ENCODE data around the gene EHBP1.
"Not testable (repeated sequence)": the region's sequence is repeated elsewhere in the genome, so short reads cannot be mapped to it uniquely, and the experiment has no call there.

The EHBP1 gene

DNA sequence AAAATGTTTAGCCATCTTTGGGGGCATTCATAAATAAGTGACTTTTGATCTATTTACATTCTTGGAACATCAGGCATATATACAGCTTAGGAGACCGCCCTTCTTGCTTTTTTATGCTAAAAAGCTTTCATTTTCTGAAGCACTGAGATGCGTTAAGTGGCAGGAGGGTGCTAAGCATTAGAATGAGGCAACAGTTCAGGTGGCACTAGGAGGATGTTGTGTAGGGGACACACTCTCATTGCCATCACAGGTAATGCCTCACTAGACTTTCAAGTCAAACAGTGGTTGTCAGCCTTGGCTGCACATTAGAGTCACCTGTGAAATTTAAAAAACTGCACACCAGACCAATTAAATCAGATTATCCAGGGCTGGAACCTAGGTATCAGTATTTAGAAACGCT, 39.1 kb downstream of the EHBP1 start:
- no peaks in the 10 kb centered on the region for H3K36me3 ChIP-seq (ENCODE audit: insufficient read depth, insufficient read length, low read length)
- no peak for TF ChIP-seq SUZ12 (IDR thresholded peaks at IDR 0.05; ENCODE audit: extremely low read depth, insufficient read depth, insufficient read length)
- no peak for TF ChIP-seq ZNF274 (IDR thresholded peaks at IDR 0.05; ENCODE audit: low read depth, low read length)
- no peak for TF ChIP-seq YY1 (IDR thresholded peaks at IDR 0.05; ENCODE audit: insufficient read depth, insufficient read length)
- H3K4me1 ChIP-seq (ENCODE audit: insufficient read depth, insufficient read length), result no peaks in the 10 kb centered on the region
- DNase-seq (ENCODE audit: low read depth, low spot score), result no peak
- no peak overlapping the region for H3K9ac ChIP-seq (ENCODE audit: insufficient read length, low read depth)
- H3K9me3 ChIP-seq (ENCODE audit: insufficient read depth, low read length), result no peaks in the 10 kb centered on the region
- no peaks in the 10 kb centered on the region for H3K27me3 ChIP-seq (ENCODE audit: insufficient read depth, insufficient read length)
- no peak overlapping the region for H3K4me3 ChIP-seq (ENCODE audit: insufficient read length, low read depth)

DNA sequence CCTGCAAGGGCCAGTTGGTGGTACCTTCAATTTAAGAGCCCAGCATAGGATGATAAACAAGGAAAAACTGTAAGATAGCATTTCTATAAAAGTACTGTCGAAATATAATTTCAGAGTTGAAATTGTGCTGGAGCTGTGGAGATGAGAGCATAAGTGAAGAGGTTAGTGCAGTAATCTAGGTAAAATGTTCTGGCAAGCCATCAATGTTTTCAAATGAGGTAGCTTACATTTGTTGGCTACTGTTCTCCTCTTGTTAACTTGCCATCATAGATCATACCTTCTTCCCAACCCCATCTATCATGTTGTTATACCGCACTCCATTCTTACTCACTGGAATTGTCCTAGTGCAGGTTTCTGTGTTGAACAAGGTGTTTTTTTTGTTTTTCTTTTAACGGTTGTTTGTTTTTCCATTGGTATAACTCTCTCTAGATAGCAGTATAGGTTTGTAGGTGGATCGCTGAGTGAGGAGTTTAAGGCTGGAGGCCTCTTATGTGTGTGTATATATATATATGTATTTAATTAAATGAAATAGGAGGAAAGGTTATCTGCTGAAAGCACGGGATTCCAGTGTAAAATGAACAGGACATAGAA, 40.5 kb downstream of the EHBP1 start:
- Histone ChIP-seq H3K9ac (ENCODE audit: insufficient read length, low read depth) (no peak overlapping the region), H3K4me1 (ENCODE audit: insufficient read depth, insufficient read length) (no peaks in the 10 kb centered on the region), H3K9me3 (ENCODE audit: insufficient read depth, low read length) (no peaks in the 10 kb centered on the region), H3K27me3 (ENCODE audit: insufficient read depth, insufficient read length) (no peaks in the 10 kb centered on the region), H3K4me3 (ENCODE audit: insufficient read length, low read depth) (no peak overlapping the region), H3K36me3 (ENCODE audit: insufficient read depth, insufficient read length, low read length) (no peaks in the 10 kb centered on the region)
- DNase-seq (ENCODE audit: low read depth, low spot score), result no peak
- TF ChIP-seq ZNF274 (IDR thresholded peaks at IDR 0.05; ENCODE audit: low read depth, low read length) (no peak), YY1 (IDR thresholded peaks at IDR 0.05; ENCODE audit: insufficient read depth, insufficient read length) (no peak), SUZ12 (IDR thresholded peaks at IDR 0.05; ENCODE audit: extremely low read depth, insufficient read depth, insufficient read length) (no peak)

DNA sequence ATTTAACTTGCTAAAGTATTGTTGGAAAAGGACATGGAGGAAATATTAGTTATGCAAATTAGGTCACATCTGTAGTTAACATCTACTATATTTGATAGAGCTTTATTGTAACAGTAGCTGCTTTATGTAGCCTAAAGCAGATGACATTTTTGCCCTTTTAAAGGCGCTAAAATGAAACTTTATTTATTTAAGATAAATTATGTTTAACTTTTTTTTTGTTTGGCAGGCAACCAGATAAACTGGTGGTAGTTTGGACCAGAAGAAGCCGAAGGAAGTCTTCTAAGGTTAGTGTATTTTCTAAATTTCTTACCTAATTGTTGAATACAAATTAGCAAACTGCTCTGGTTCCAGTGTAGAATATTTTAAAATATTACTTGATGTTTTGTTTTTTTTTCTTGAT, 41.7 kb downstream of the EHBP1 start:
- Histone ChIP-seq H3K9me3 (ENCODE audit: insufficient read depth, low read length) (no peaks in the 10 kb centered on the region), H3K36me3 (ENCODE audit: insufficient read depth, insufficient read length, low read length) (no peaks in the 10 kb centered on the region), H3K9ac (ENCODE audit: insufficient read length, low read depth) (no peak overlapping the region), H3K4me3 (ENCODE audit: insufficient read length, low read depth) (no peak overlapping the region), H3K27me3 (ENCODE audit: insufficient read depth, insufficient read length) (no peaks in the 10 kb centered on the region), H3K4me1 (ENCODE audit: insufficient read depth, insufficient read length) (no peaks in the 10 kb centered on the region)
- TF ChIP-seq YY1 (IDR thresholded peaks at IDR 0.05; ENCODE audit: insufficient read depth, insufficient read length), result no peak
- no peak for TF ChIP-seq ZNF274 (IDR thresholded peaks at IDR 0.05; ENCODE audit: low read depth, low read length)
- no peak for TF ChIP-seq SUZ12 (IDR thresholded peaks at IDR 0.05; ENCODE audit: extremely low read depth, insufficient read depth, insufficient read length)
- no peak for DNase-seq (ENCODE audit: low read depth, low spot score)

DNA sequence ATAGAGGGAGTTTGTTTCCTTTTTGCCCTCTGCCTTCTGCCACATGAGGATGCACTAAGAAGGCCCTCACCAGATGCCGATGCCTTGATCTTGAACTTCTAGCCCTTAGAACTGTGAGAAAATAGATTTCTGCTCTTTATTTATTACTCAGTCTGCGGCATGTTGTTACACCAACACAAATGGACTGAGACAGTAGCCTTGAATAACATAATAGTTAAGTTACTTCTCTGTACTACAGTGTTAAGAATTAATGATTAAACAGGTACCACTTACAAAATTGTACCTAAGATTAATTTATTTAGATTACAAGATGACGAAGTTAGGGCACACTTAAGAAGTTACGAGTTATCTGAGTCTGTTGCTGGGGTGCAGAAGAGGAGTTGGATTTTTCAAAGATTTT, 42.4 kb downstream of the EHBP1 start:
- H3K4me1 ChIP-seq (ENCODE audit: insufficient read depth, insufficient read length), result no peaks in the 10 kb centered on the region
- H3K9ac ChIP-seq (ENCODE audit: insufficient read length, low read depth), result no peak overlapping the region
- H3K27me3 ChIP-seq (ENCODE audit: insufficient read depth, insufficient read length), result no peaks in the 10 kb centered on the region
- no peaks in the 10 kb centered on the region for H3K36me3 ChIP-seq (ENCODE audit: insufficient read depth, insufficient read length, low read length)
- TF ChIP-seq YY1 (IDR thresholded peaks at IDR 0.05; ENCODE audit: insufficient read depth, insufficient read length) (no peak), SUZ12 (IDR thresholded peaks at IDR 0.05; ENCODE audit: extremely low read depth, insufficient read depth, insufficient read length) (no peak)
- H3K4me3 ChIP-seq (ENCODE audit: insufficient read length, low read depth), result no peak overlapping the region
- H3K9me3 ChIP-seq (ENCODE audit: insufficient read depth, low read length), result no peaks in the 10 kb centered on the region
- no peak for DNase-seq (ENCODE audit: low read depth, low spot score)

DNA sequence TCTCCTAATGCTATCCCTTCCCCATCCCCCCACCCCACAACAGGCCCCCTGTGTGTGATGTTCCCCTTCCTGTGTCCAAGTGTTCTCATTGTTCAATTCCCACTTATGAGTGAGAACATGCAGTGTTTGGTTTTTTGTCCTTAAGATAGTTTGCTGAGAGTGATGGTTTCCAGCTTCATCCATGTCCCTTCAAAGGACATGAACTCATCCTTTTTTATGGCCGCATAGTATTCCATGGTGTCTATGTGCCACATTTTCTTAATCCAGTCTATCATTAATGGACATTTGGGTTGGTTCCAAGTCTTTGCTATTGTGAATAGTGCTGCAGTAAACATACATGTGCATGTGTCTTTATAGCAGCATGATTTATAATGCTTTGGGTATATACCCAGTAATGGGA, 43.6 kb downstream of the EHBP1 start:
- not testable (repeated sequence) for DNase-seq (ENCODE audit: low read depth, low spot score); H3K4me1 ChIP-seq (ENCODE audit: insufficient read depth, insufficient read length); H3K9me3 ChIP-seq (ENCODE audit: insufficient read depth, low read length); H3K36me3 ChIP-seq (ENCODE audit: insufficient read depth, insufficient read length, low read length); H3K27me3 ChIP-seq (ENCODE audit: insufficient read depth, insufficient read length); H3K4me3 ChIP-seq (ENCODE audit: insufficient read length, low read depth); H3K9ac ChIP-seq (ENCODE audit: insufficient read length, low read depth)

DNA sequence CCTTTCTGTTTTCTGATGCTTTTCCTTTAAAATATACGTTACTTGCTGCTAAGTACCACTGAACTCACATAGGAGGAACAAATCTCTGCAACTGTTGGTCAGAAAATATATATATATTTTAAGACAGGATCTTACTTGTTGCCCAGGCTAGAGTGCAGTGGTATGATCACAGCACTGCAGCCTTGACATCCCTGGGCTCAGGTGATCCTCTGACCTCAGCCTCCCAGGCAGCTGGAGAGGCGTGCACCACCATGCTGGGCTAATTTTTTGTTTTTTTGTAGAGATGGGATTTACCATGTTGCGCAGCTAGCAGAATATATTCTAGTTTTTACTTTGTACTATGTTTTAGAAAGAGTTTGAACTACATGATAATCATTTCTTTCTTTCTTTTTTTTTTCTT, 51.5 kb downstream of the EHBP1 start:
- Histone ChIP-seq H3K9me3 (ENCODE audit: insufficient read depth, low read length) (peaks cover 9% of the 10 kb centered on the region; the same call in 1 of the 2 replicates), H3K4me1 (ENCODE audit: insufficient read depth, insufficient read length) (no peaks in the 10 kb centered on the region), H3K4me3 (ENCODE audit: insufficient read length, low read depth) (no peak overlapping the region), H3K27me3 (ENCODE audit: insufficient read depth, insufficient read length) (no peaks in the 10 kb centered on the region), H3K36me3 (ENCODE audit: insufficient read depth, insufficient read length, low read length) (no peaks in the 10 kb centered on the region), H3K9ac (ENCODE audit: insufficient read length, low read depth) (no peak overlapping the region)
- TF ChIP-seq SUZ12 (IDR thresholded peaks at IDR 0.05; ENCODE audit: extremely low read depth, insufficient read depth, insufficient read length) (no peak), YY1 (IDR thresholded peaks at IDR 0.05; ENCODE audit: insufficient read depth, insufficient read length) (no peak), ZNF274 (IDR thresholded peaks at IDR 0.05; ENCODE audit: low read depth, low read length) (no peak)
- DNase-seq (ENCODE audit: low read depth, low spot score), result no peak

DNA sequence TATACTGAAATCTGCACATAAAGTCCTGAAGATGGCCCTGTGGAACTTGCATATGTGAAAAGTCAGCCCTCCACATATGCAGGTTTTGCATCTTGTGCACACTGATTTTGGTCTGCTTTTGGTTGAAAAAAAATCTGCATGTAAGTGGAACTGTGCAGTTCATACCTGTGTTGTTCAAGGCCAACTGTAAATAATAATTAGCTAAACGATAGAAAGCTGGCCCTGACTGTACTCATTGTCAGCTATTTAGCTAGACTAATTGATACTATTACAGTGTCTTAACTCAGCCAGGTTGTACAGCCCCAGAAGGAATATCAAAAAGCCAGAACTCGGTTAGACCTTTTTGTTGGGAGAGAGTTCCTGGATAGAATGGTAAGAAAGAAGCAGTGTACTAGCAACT, 54.5 kb downstream of the EHBP1 start:
- H3K4me1 ChIP-seq (ENCODE audit: insufficient read depth, insufficient read length), result no peaks in the 10 kb centered on the region

DNA sequence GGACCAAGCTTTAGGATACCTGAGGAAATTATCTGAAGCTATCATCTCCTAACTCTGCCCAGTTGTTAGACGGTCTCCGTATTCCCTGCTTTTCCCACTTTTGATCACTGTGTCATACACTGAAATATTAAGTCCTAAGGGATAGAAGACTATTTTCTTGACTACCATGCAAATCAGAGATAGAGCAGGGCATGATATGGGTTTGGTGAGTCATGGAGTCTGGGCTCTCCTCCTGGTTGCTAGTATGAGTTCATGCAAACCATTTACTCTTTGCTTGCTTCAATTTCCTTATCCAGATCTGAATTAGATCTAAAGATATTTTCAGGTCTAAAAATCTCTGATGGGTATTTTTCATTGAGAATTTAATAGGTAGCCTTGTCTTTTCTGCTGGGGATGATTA, 55.0 kb downstream of the EHBP1 start:
- H3K36me3 ChIP-seq (ENCODE audit: insufficient read depth, insufficient read length, low read length), result no peaks in the 10 kb centered on the region
- no peaks in the 10 kb centered on the region for H3K9me3 ChIP-seq (ENCODE audit: insufficient read depth, low read length)
- H3K4me1 ChIP-seq (ENCODE audit: insufficient read depth, insufficient read length), result no peaks in the 10 kb centered on the region
- H3K9ac ChIP-seq (ENCODE audit: insufficient read length, low read depth), result no peak overlapping the region
- H3K4me3 ChIP-seq (ENCODE audit: insufficient read length, low read depth), result no peak overlapping the region
- TF ChIP-seq ZNF274 (IDR thresholded peaks at IDR 0.05; ENCODE audit: low read depth, low read length), result no peak
- TF ChIP-seq YY1 (IDR thresholded peaks at IDR 0.05; ENCODE audit: insufficient read depth, insufficient read length), result no peak
- no peak for TF ChIP-seq SUZ12 (IDR thresholded peaks at IDR 0.05; ENCODE audit: extremely low read depth, insufficient read depth, insufficient read length)
- no peaks in the 10 kb centered on the region for H3K27me3 ChIP-seq (ENCODE audit: insufficient read depth, insufficient read length)
- DNase-seq (ENCODE audit: low read depth, low spot score), result no peak

More for the DNA sequence above, 54.5 kb downstream of the EHBP1 start:
- no peak for TF ChIP-seq SUZ12 (IDR thresholded peaks at IDR 0.05; ENCODE audit: extremely low read depth, insufficient read depth, insufficient read length)
- no peak for TF ChIP-seq ZNF274 (IDR thresholded peaks at IDR 0.05; ENCODE audit: low read depth, low read length)
- no peak for TF ChIP-seq YY1 (IDR thresholded peaks at IDR 0.05; ENCODE audit: insufficient read depth, insufficient read length)
- H3K36me3 ChIP-seq (ENCODE audit: insufficient read depth, insufficient read length, low read length), result no peaks in the 10 kb centered on the region
- H3K9ac ChIP-seq (ENCODE audit: insufficient read length, low read depth), result no peak overlapping the region
- H3K4me3 ChIP-seq (ENCODE audit: insufficient read length, low read depth), result no peak overlapping the region
- H3K9me3 ChIP-seq (ENCODE audit: insufficient read depth, low read length), result no peaks in the 10 kb centered on the region
- no peaks in the 10 kb centered on the region for H3K27me3 ChIP-seq (ENCODE audit: insufficient read depth, insufficient read length)
- no peak for DNase-seq (ENCODE audit: low read depth, low spot score)
